Stimulated activated naive CD4-positive, alpha-beta T cell (primary cell): ENCODE measurements around the gene EFNB2.

Source experiments
- DNase-seq, 6 experiments: peaks; one replicate each; lab custom pipeline; 2025; lab: John Stamatoyannopoulos, UW

EFNB2 gene

GRCh38 chr13:106550570-106551135 lies 15.2 kb upstream of the EFNB2 start:
- no peak for DNase-seq

- DNase-seq, result no peak
These were observed 12.7 kb upstream of the EFNB2 start for GRCh38 chr13:106548064-106548696.

- DNase-seq, result no peak
These were observed 6.4 kb upstream of the EFNB2 start for GRCh38 chr13:106541826-106542225.

GRCh38 chr13:106540613-106541012 lies 5.2 kb upstream of the EFNB2 start:
- DNase-seq, result no peak

- DNase-seq, result no peak
These were observed 2.1 kb upstream of the EFNB2 start for GRCh38 chr13:106537521-106537920.

GRCh38 chr13:106536244-106537034 lies 977 bp upstream of the EFNB2 start:
- DNase-seq, result peak; percentile 61 to 86 (median 80)

GRCh38 chr13:106534639-106535551 lies 567 bp downstream of the EFNB2 start:
- peak in 3 of 6 experiments; percentile 23 to 46 (median 32) for DNase-seq

- peak in 3 of 6 experiments; percentile 14 to 32 (median 31) for DNase-seq
These were observed 1.4 kb downstream of the EFNB2 start for GRCh38 chr13:106533943-106534638.

GRCh38 chr13:106533101-106533942 lies 2.1 kb downstream of the EFNB2 start:
- peak in 2 of 6 experiments; percentile 4 to 15 for DNase-seq

GRCh38 chr13:106532111-106532929 lies 3.1 kb downstream of the EFNB2 start:
- DNase-seq, result peak in 1 of 6 experiments; percentile 11

- no peak for DNase-seq
These were observed 4.4 kb downstream of the EFNB2 start for GRCh38 chr13:106530980-106531481.

GRCh38 chr13:106530171-106530851 lies 5.2 kb downstream of the EFNB2 start:
- DNase-seq, result no peak

- DNase-seq, result no peak
These were observed 5.9 kb downstream of the EFNB2 start for GRCh38 chr13:106529415-106530170.

GRCh38 chr13:106528718-106529414 lies 6.6 kb downstream of the EFNB2 start:
- no peak for DNase-seq

GRCh38 chr13:106527826-106528225 lies 7.6 kb downstream of the EFNB2 start:
- DNase-seq, result no peak

- DNase-seq, result no peak
These were observed 8.0 kb downstream of the EFNB2 start for GRCh38 chr13:106527445-106527801.

GRCh38 chr13:106526738-106527444 lies 8.6 kb downstream of the EFNB2 start:
- no peak for DNase-seq
